ENCODE measurements around the gene SLC35F6.
"Not testable (repeated sequence)": the region's sequence is repeated elsewhere in the genome, so short reads cannot be mapped to it uniquely, and the experiment has no call there.

The SLC35F6 gene

GRCh38 chr2:26731714-26732113 is 32.4 kb upstream of the SLC35F6 start:
- no peak for DNase-seq

- no peak for DNase-seq
Observed at GRCh38 chr2:26732446-26732845, 31.6 kb upstream of the SLC35F6 start.

- DNase-seq, result no peak
Observed at GRCh38 chr2:26733413-26733812, 30.7 kb upstream of the SLC35F6 start.

- no peak for DNase-seq
Observed at GRCh38 chr2:26735097-26735496, 29.0 kb upstream of the SLC35F6 start.

- no peak for DNase-seq
Observed at GRCh38 chr2:26735883-26736588, 28.0 kb upstream of the SLC35F6 start.

GRCh38 chr2:26737221-26737620 is 26.9 kb upstream of the SLC35F6 start:
- no peak for DNase-seq

- DNase-seq, result no peak
Observed at GRCh38 chr2:26738481-26738880, 25.6 kb upstream of the SLC35F6 start.

- DNase-seq, result no peak
Observed at GRCh38 chr2:26739514-26739913, 24.6 kb upstream of the SLC35F6 start.

GRCh38 chr2:26740346-26740745 is 23.7 kb upstream of the SLC35F6 start:
- no peak for DNase-seq

- no peak for DNase-seq
Observed at GRCh38 chr2:26740890-26741302, 23.2 kb upstream of the SLC35F6 start.

- DNase-seq, result no peak
Observed at GRCh38 chr2:26742048-26742770, 21.9 kb upstream of the SLC35F6 start.

GRCh38 chr2:26743852-26744251 is 20.2 kb upstream of the SLC35F6 start:
- DNase-seq, result no peak

GRCh38 chr2:26744953-26745352 is 19.1 kb upstream of the SLC35F6 start:
- no peak for DNase-seq

- DNase-seq, result peak; percentile 81
Observed at GRCh38 chr2:26745609-26746327, 18.3 kb upstream of the SLC35F6 start.

- no peak for DNase-seq
Observed at GRCh38 chr2:26746934-26747333, 17.1 kb upstream of the SLC35F6 start.

GRCh38 chr2:26749787-26750420 is 14.2 kb upstream of the SLC35F6 start:
- DNase-seq, result not testable (repeated sequence)

GRCh38 chr2:26750467-26750866 is 13.6 kb upstream of the SLC35F6 start:
- not testable (repeated sequence) for DNase-seq

GRCh38 chr2:26752656-26753055 is 11.4 kb upstream of the SLC35F6 start:
- DNase-seq, result no peak

GRCh38 chr2:26754539-26754938 is 9.5 kb upstream of the SLC35F6 start:
- DNase-seq, result no peak

GRCh38 chr2:26754972-26755670 is 9.0 kb upstream of the SLC35F6 start:
- DNase-seq, result no peak

- DNase-seq, result no peak
Observed at GRCh38 chr2:26756337-26756736, 7.7 kb upstream of the SLC35F6 start.

GRCh38 chr2:26757873-26758789 is 6.0 kb upstream of the SLC35F6 start:
- DNase-seq, result no peak

Measured in stimulated activated CD4-positive, alpha-beta T cell treated with anti-CD3 and anti-CD28 coated beads, Interleukin-4, amount 100 ng/mL, for 1 hour (primary cell).